Mononuclear cell (primary cell): ENCODE data around the gene PPP2R2C. TPM values are rescaled to one million over a fixed set of nuclear protein-coding genes. Genes with fewer than 3 reads are reported as not detected.

ENCODE experiments used
- H3K27me3 ChIP-seq: 2 replicates; pipeline ENCODE4 v1.6.0; 2011; ENCODE audit warnings: low read length, control low read depth; ENCODE audit not compliant: insufficient read depth
- H3K4me1 ChIP-seq: 2 replicates; pipeline ENCODE4 v1.5.1; 2011; ENCODE audit warnings: mild to moderate bottlenecking, low read length, control low read depth; ENCODE audit not compliant: insufficient read depth
- H3K4me3 ChIP-seq: 2 replicates; pipeline ENCODE4 v1.5.1; 2011; ENCODE audit warnings: mild to moderate bottlenecking, low read length, moderate library complexity
- H3K9me3 ChIP-seq: 2 replicates; pipeline ENCODE4 v1.5.1; 2011; ENCODE audit warnings: low read depth, mild to moderate bottlenecking, control low read depth, low read length
- total RNA-seq: library from RNA; depleted of rRNA; stranded (reverse); fragments of >200 nt; gene quantifications from one replicate; pipeline ENCODE4 v1.2.3, GENCODE V29; 2012

The PPP2R2C gene
- total RNA-seq, 1 donor: not detected

- Histone ChIP-seq H3K9me3 (no peaks in the 10 kb centered on the region), H3K4me1 (no peaks in the 10 kb centered on the region), H3K27me3 (no peaks in the 10 kb centered on the region), H3K4me3 (no peak overlapping the region)
Measured at GRCh38 chr4:6373541-6374410, 98.6 kb downstream of the PPP2R2C start.

GRCh38 chr4:6372649-6373525, 99.5 kb downstream of the PPP2R2C start:
- H3K4me3 ChIP-seq: no peak overlapping the region
- no peaks in the 10 kb centered on the region for H3K4me1 ChIP-seq
- H3K9me3 ChIP-seq: no peaks in the 10 kb centered on the region
- H3K27me3 ChIP-seq: no peaks in the 10 kb centered on the region

GRCh38 chr4:6371812-6372211, 100.6 kb downstream of the PPP2R2C start:
- H3K4me3 ChIP-seq: no peak overlapping the region
- no peaks in the 10 kb centered on the region for H3K4me1 ChIP-seq
- no peaks in the 10 kb centered on the region for H3K27me3 ChIP-seq
- H3K9me3 ChIP-seq: no peaks in the 10 kb centered on the region

GRCh38 chr4:6371271-6371670, 101.1 kb downstream of the PPP2R2C start:
- no peaks in the 10 kb centered on the region for H3K4me1 ChIP-seq
- no peak overlapping the region for H3K4me3 ChIP-seq
- H3K9me3 ChIP-seq: no peaks in the 10 kb centered on the region
- H3K27me3 ChIP-seq: no peaks in the 10 kb centered on the region

- Histone ChIP-seq H3K9me3 (no peaks in the 10 kb centered on the region), H3K27me3 (no peaks in the 10 kb centered on the region), H3K4me1 (no peaks in the 10 kb centered on the region), H3K4me3 (no peak overlapping the region)
Measured at GRCh38 chr4:6369924-6370645, 102.3 kb downstream of the PPP2R2C start.

- H3K9me3 ChIP-seq: no peaks in the 10 kb centered on the region
- no peaks in the 10 kb centered on the region for H3K27me3 ChIP-seq
- H3K4me3 ChIP-seq: no peak overlapping the region
- H3K4me1 ChIP-seq: no peaks in the 10 kb centered on the region
Measured at GRCh38 chr4:6369511-6369910, 102.9 kb downstream of the PPP2R2C start.

GRCh38 chr4:6369035-6369434, 103.4 kb downstream of the PPP2R2C start:
- Histone ChIP-seq H3K4me1 (no peaks in the 10 kb centered on the region), H3K27me3 (no peaks in the 10 kb centered on the region), H3K9me3 (no peaks in the 10 kb centered on the region), H3K4me3 (no peak overlapping the region)

GRCh38 chr4:6368601-6369000, 103.8 kb downstream of the PPP2R2C start:
- no peak overlapping the region for H3K4me3 ChIP-seq
- no peaks in the 10 kb centered on the region for H3K27me3 ChIP-seq
- no peaks in the 10 kb centered on the region for H3K9me3 ChIP-seq

GRCh38 chr4:6368096-6368495, 104.3 kb downstream of the PPP2R2C start:
- Histone ChIP-seq H3K4me1 (no peaks in the 10 kb centered on the region), H3K4me3 (no peak overlapping the region), H3K27me3 (no peaks in the 10 kb centered on the region), H3K9me3 (no peaks in the 10 kb centered on the region)

More at GRCh38 chr4:6368601-6369000, 103.8 kb downstream of the PPP2R2C start:
- no peaks in the 10 kb centered on the region for H3K4me1 ChIP-seq

GRCh38 chr4:6367371-6367851, 105.0 kb downstream of the PPP2R2C start:
- no peaks in the 10 kb centered on the region for H3K4me1 ChIP-seq
- no peak overlapping the region for H3K4me3 ChIP-seq
- H3K27me3 ChIP-seq: no peaks in the 10 kb centered on the region
- H3K9me3 ChIP-seq: no peaks in the 10 kb centered on the region

GRCh38 chr4:6366581-6366980, 105.8 kb downstream of the PPP2R2C start:
- Histone ChIP-seq H3K9me3 (no peaks in the 10 kb centered on the region), H3K4me1 (no peaks in the 10 kb centered on the region), H3K27me3 (no peaks in the 10 kb centered on the region), H3K4me3 (no peak overlapping the region)

GRCh38 chr4:6365545-6366086, 106.8 kb downstream of the PPP2R2C start:
- Histone ChIP-seq H3K4me1 (no peaks in the 10 kb centered on the region), H3K27me3 (no peaks in the 10 kb centered on the region)

GRCh38 chr4:6364581-6364980, 107.8 kb downstream of the PPP2R2C start:
- Histone ChIP-seq H3K4me1 (no peaks in the 10 kb centered on the region), H3K9me3 (no peaks in the 10 kb centered on the region), H3K27me3 (no peaks in the 10 kb centered on the region), H3K4me3 (no peak overlapping the region)

More at GRCh38 chr4:6365545-6366086, 106.8 kb downstream of the PPP2R2C start:
- Histone ChIP-seq H3K4me3 (no peak overlapping the region), H3K9me3 (no peaks in the 10 kb centered on the region)

GRCh38 chr4:6364146-6364545, 108.3 kb downstream of the PPP2R2C start:
- Histone ChIP-seq H3K9me3 (no peaks in the 10 kb centered on the region), H3K27me3 (no peaks in the 10 kb centered on the region), H3K4me1 (no peaks in the 10 kb centered on the region), H3K4me3 (no peak overlapping the region)
